ENCODE measurements around the gene CXCL11. TPM values are rescaled to one million over a fixed set of nuclear protein-coding genes. Genes with fewer than 3 reads are reported as not detected.
A peak's percentile ranks its signal among the peaks of the same experiment; 100 is the strongest.
"Not testable (repeated sequence)": the region's sequence is repeated elsewhere in the genome, so short reads cannot be mapped to it uniquely, and the experiment has no call there.

Gene CXCL11
- total and polyA plus RNA-seq, 10 donors: 0.96 to 5.4 (median 2.2) TPM

- no peak overlapping the region for H3K4me3 ChIP-seq
Observed at GRCh38 chr4:76055421-76055820, 19.6 kb upstream of the CXCL11 start.

DNA sequence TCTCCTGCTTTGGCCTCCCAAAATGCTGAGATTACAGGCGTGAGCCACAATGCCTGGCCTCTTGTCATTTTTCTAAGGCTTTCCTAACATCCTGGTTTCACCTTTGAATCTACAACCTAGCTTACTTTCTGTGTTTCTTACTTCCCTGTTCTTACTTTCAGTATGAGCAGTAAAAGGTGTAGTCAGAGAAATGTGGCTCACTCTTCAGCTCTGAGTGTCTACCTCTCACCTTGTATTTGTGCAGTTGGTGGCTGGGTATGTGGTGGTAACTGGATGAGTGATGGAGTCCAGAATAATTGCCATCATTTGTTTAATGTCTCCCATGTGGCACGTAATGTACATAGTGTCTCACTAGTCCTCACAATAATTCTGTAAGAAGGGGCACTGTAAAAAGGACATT is 19.1 kb upstream of the CXCL11 start:
- no peak for TF ChIP-seq POLR2AphosphoS5 (IDR thresholded peaks at IDR 0.05)
- TF ChIP-seq CTCF (IDR thresholded peaks at IDR 0.05 in 8 of 11, conservative IDR thresholded peaks at IDR 0.05 in 3 of 11): no peak
- no peak for TF ChIP-seq POLR2A (IDR thresholded peaks at IDR 0.05)
- DNase-seq: no peak
- Histone ChIP-seq H3K9me3 (no peaks in the 10 kb centered on the region), H3K4me1 (peaks cover 0 to 15% (median 6%) of the 10 kb centered on the region in 6 donors), H3K4me3 (no peak overlapping the region), H3K27ac (peak overlapping the region in 1 of 8 donors; percentile 28), H3K36me3 (no peaks in the 10 kb centered on the region), H3K27me3 (replicated peaks in 1 of 7) (no peaks in the 10 kb centered on the region)
- intact Hi-C loops (cut with DNase I; ENCODE audit: low total_unique reads): no loop called here
- WGBS, 5 donors: 65 to 73% (median 73%) methylated on average over 2 of the region's 2 CpGs

More at GRCh38 chr4:76055421-76055820, 19.6 kb upstream of the CXCL11 start:
- TF ChIP-seq CTCF (IDR thresholded peaks at IDR 0.05 in 8 of 11, conservative IDR thresholded peaks at IDR 0.05 in 3 of 11): no peak
- TF ChIP-seq POLR2AphosphoS5 (IDR thresholded peaks at IDR 0.05): no peak
- no peak for TF ChIP-seq POLR2A (IDR thresholded peaks at IDR 0.05)
- H3K27me3 ChIP-seq (replicated peaks in 1 of 7): no peaks in the 10 kb centered on the region
- no peaks in the 10 kb centered on the region for H3K36me3 ChIP-seq
- H3K4me1 ChIP-seq: peaks cover 0 to 19% (median 6%) of the 10 kb centered on the region in 6 donors
- H3K9me3 ChIP-seq: no peaks in the 10 kb centered on the region
- DNase-seq: no peak
- intact Hi-C loops (cut with DNase I; ENCODE audit: low total_unique reads): no loop called here
- no peak overlapping the region for H3K27ac ChIP-seq
- WGBS, 5 donors: 49 to 82% (median 77%) methylated on average over 2 of the region's 2 CpGs

- H3K4me3 ChIP-seq: no peak overlapping the region
- no peaks in the 10 kb centered on the region for H3K36me3 ChIP-seq
- no peaks in the 10 kb centered on the region for H3K9me3 ChIP-seq
- intact Hi-C loops (cut with DNase I; ENCODE audit: low total_unique reads): no loop called here
- DNase-seq: no peak
- no peaks in the 10 kb centered on the region for H3K27me3 ChIP-seq (replicated peaks in 1 of 7)
- H3K4me1 ChIP-seq: peaks cover 0 to 12% (median 5%) of the 10 kb centered on the region in 6 donors
- no peak for TF ChIP-seq POLR2AphosphoS5 (IDR thresholded peaks at IDR 0.05)
- TF ChIP-seq POLR2A (IDR thresholded peaks at IDR 0.05): no peak
- TF ChIP-seq CTCF (IDR thresholded peaks at IDR 0.05 in 8 of 11, conservative IDR thresholded peaks at IDR 0.05 in 3 of 11): no peak
- H3K27ac ChIP-seq: no peak overlapping the region
- WGBS, 5 donors: 33 to 65% (median 53%) methylated on average over 4 of the region's 4 CpGs
Observed at GRCh38 chr4:76053730-76054129, 17.9 kb upstream of the CXCL11 start.

DNA sequence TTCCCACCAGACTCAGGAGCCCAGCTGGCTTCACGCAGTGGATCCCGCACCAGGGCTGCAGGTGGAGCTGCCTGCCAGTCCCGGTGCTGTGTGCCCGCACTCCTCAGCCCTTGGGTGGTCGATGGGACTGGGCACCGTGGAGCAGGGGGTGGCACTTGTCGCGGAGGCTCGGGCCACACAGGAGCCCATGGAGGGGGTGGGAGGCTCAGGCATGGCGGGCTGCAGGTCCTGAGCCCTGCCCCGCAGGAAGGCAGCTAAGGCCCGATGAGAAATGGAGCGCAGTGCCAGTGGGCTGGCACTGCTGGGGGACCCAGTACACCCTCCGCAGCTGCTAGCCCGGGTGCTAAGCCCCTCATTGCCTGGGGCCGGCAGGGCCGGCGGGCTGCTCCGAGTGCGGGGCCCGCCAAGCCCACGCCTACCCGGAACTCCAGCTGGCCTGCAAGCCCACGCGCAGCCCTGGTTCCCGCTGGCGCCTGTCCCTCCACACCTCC is 14.7 kb upstream of the CXCL11 start:
- H3K4me3 ChIP-seq; H3K9me3 ChIP-seq; H3K27me3 ChIP-seq (replicated peaks in 1 of 7); H3K36me3 ChIP-seq; DNase-seq; intact Hi-C loops (cut with DNase I; ENCODE audit: low total_unique reads); H3K27ac ChIP-seq: not testable (repeated sequence)
- peaks cover 0 to 12% (median 5%) of the 10 kb centered on the region in 6 donors for H3K4me1 ChIP-seq
- WGBS, 5 donors: 74 to 95% (median 85%) methylated on average over 9 to 27 of the region's 27 CpGs

GRCh38 chr4:76049860-76050416 is 14.1 kb upstream of the CXCL11 start:
- H3K36me3 ChIP-seq; DNase-seq; H3K27me3 ChIP-seq (replicated peaks in 1 of 7); H3K4me1 ChIP-seq; intact Hi-C loops (cut with DNase I; ENCODE audit: low total_unique reads); H3K4me3 ChIP-seq; H3K27ac ChIP-seq; H3K9me3 ChIP-seq: not testable (repeated sequence)
- 85 to 92% (median 91%) methylated on average over 15 to 17 of the region's 17 CpGs for WGBS, 5 donors

GRCh38 chr4:76044686-76045085 is 8.8 kb upstream of the CXCL11 start:
- H3K4me3 ChIP-seq; H3K27ac ChIP-seq; DNase-seq; H3K4me1 ChIP-seq; H3K9me3 ChIP-seq; H3K27me3 ChIP-seq (replicated peaks in 1 of 7); H3K36me3 ChIP-seq; intact Hi-C loops (cut with DNase I; ENCODE audit: low total_unique reads): not testable (repeated sequence)
- 77 to 91% (median 83%) methylated on average over 3 to 4 of the region's 4 CpGs for WGBS, 5 donors

- H3K36me3 ChIP-seq; H3K9me3 ChIP-seq; H3K4me1 ChIP-seq; DNase-seq; H3K27ac ChIP-seq; H3K4me3 ChIP-seq; intact Hi-C loops (cut with DNase I; ENCODE audit: low total_unique reads); H3K27me3 ChIP-seq (replicated peaks in 1 of 7): not testable (repeated sequence)
- WGBS, 5 donors: 96 to 100% (median 98%) methylated on average over 7 to 18 of the region's 18 CpGs; no CpG with 5 or more reads in 1 of the 5 donors
Observed at GRCh38 chr4:76043306-76043705, 7.4 kb upstream of the CXCL11 start.

All from spleen (tissue), 11 donors.